ENCODE results near the gene SYTL1. TPM values are rescaled to one million over a fixed set of nuclear protein-coding genes. Genes with fewer than 3 reads are reported as not detected.

The SYTL1 gene
- total RNA-seq, 1 donor, result under 0.01 TPM

DNA sequence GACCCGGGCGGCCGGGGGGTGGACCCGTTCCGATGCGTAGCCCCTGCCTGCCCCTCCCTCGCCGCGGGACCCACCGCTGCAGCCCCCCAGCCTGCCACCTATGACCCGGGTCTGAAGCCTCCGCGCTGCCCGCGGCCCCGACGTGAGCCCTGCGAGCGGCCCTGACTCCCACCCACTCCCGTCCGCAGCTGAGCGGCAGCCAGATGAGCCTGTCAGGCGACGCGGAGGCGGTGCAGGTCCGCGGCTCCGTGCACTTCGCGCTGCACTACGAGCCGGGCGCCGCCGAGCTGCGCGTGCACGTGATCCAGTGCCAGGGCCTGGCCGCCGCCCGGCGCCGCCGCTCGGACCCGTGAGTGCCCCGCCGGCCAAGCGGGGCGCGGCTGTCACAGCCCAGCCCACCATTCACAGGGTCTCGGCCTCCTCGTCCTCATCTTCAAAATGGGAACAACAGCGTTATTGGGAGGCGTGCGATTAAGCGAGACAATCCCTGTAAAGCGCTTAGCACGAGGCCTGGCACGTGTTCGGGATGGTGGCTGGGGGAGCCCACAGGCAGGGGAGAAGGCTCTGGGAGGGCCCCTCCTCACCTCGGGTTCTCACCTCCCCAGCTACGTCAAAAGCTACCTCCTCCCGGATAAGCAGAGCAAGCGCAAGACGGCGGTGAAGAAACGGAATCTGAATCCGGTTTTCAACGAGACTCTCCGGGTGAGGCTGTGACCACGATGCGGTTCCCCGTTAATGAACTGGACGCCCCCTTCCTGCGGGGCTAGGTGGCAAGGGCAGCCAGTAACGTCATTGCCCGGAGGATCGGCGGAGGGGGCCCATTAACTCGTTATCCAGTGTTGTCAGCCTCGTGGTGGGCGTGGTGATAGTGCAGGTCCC lies 8.2 kb downstream of the SYTL1 start:
- H3K4me3 ChIP-seq (ENCODE audit: insufficient read depth, low read length), result peak overlapping the region; percentile 65
- H3K4me1 ChIP-seq (ENCODE audit: insufficient read depth, low read length), result peaks cover 2% of the 10 kb centered on the region
- no peaks in the 10 kb centered on the region for H3K79me2 ChIP-seq (ENCODE audit: insufficient read depth, low read length)
- H3K27ac ChIP-seq (ENCODE audit: low read depth, low read length), result no peak overlapping the region
- peaks cover 2% of the 10 kb centered on the region for H3K36me3 ChIP-seq (ENCODE audit: insufficient read depth, low read length)
- TF ChIP-seq, protein P1, sequence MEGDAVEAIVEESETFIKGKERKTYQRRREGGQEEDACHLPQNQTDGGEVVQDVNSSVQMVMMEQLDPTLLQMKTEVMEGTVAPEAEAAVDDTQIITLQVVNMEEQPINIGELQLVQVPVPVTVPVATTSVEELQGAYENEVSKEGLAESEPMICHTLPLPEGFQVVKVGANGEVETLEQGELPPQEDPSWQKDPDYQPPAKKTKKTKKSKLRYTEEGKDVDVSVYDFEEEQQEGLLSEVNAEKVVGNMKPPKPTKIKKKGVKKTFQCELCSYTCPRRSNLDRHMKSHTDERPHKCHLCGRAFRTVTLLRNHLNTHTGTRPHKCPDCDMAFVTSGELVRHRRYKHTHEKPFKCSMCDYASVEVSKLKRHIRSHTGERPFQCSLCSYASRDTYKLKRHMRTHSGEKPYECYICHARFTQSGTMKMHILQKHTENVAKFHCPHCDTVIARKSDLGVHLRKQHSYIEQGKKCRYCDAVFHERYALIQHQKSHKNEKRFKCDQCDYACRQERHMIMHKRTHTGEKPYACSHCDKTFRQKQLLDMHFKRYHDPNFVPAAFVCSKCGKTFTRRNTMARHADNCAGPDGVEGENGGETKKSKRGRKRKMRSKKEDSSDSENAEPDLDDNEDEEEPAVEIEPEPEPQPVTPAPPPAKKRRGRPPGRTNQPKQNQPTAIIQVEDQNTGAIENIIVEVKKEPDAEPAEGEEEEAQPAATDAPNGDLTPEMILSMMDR (IDR thresholded peaks at IDR 0.05; ENCODE audit: extremely low read depth, low read depth, low read length), result no peak
- peak overlapping the region; percentile 67 for H3K4me2 ChIP-seq (ENCODE audit: insufficient read depth, low read length)
- H4K20me1 ChIP-seq (ENCODE audit: insufficient read depth, low read length), result no peaks in the 10 kb centered on the region
- peak; percentile 99 for DNase-seq (ENCODE audit: insufficient read length, low spot score, missing footprints)
- H3K9me3 ChIP-seq (ENCODE audit: low read depth, low read length), result no peaks in the 10 kb centered on the region
- peak overlapping the region; percentile 41 for H2AFZ ChIP-seq (ENCODE audit: low read length)
- H3K27me3 ChIP-seq (ENCODE audit: insufficient read depth, low read length), result no peaks in the 10 kb centered on the region

DNA sequence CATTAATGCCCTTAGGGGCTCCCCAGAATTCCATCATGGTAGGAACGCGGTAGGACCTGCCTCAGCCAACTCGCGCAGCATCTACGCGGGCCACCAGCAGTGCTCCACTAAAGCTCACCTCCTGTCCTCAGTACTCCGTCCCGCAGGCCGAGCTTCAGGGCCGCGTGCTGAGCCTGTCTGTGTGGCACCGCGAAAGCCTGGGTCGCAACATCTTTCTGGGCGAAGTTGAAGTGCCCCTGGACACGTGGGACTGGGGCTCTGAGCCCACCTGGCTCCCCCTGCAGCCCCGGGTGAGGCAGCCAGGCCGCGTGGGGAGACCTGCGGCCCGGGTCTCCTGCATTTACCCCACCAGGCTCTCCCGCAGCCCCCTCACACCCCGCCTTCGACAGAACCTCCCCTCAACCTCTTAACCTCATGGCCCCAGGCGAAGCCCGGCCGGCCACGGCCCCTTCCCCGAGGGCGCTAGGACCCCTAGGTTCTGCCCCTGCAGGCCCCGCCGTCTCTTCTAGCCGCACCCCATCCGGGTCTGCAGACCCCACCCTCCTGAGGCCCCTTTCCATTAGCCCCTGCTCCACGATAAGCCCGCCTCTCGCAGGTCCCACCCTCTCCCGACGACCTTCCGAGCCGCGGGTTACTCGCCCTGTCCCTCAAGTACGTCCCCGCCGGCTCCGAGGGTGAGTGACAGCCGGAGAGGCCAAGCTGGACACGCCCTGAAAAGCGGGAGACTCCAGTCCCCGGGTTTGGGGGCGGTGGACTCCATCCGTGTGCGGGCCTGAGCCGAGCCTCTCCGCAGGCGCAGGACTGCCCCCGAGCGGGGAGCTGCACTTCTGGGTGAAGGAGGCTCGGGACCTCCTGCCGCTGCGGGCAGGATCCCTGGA lies 9.1 kb downstream of the SYTL1 start:
- Histone ChIP-seq H3K27ac (ENCODE audit: low read depth, low read length) (no peak overlapping the region), H3K79me2 (ENCODE audit: insufficient read depth, low read length) (no peaks in the 10 kb centered on the region), H3K9me3 (ENCODE audit: low read depth, low read length) (no peaks in the 10 kb centered on the region), H3K4me1 (ENCODE audit: insufficient read depth, low read length) (peaks cover 2% of the 10 kb centered on the region), H2AFZ (ENCODE audit: low read length) (no peak overlapping the region), H3K4me3 (ENCODE audit: insufficient read depth, low read length) (no peak overlapping the region), H4K20me1 (ENCODE audit: insufficient read depth, low read length) (no peaks in the 10 kb centered on the region), H3K4me2 (ENCODE audit: insufficient read depth, low read length) (peak overlapping the region; percentile 9), H3K36me3 (ENCODE audit: insufficient read depth, low read length) (peaks cover 10% of the 10 kb centered on the region), H3K27me3 (ENCODE audit: insufficient read depth, low read length) (no peaks in the 10 kb centered on the region)
- peak; percentile 87 for DNase-seq (ENCODE audit: insufficient read length, low spot score, missing footprints)
- TF ChIP-seq, protein P1 (IDR thresholded peaks at IDR 0.05; ENCODE audit: extremely low read depth, low read depth, low read length), result no peak

DNA sequence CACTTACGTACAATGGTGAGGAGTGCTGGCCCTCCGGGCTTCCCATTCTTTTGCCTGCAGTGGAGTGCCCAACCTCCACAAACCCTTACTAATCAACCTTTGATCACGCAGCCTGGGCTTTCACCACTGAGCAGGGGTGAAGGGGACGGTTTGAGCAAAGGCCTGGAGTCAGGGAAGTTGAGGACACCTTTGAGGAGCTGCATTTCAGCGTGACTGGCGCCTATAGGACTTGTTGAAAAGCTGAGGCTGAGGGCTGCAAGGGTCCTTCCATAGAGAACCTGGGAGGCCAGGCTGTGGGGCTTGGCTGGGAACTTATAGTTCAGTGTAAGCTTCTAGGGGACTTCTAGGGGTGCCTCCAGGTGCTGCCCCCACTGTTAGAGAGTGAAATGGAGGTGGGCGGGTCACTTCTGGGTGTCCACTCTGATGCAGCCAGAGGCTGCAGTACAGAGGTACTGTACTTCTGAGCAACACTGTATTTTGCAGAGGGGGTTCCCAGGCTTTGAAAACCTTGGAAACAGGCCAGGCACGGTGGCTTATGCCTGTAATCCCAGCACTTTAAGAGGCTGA lies 9.8 kb downstream of the SYTL1 start:
- no peaks in the 10 kb centered on the region for H3K79me2 ChIP-seq (ENCODE audit: insufficient read depth, low read length)
- DNase-seq (ENCODE audit: insufficient read length, low spot score, missing footprints), result peak; percentile 85
- no peak overlapping the region for H3K4me3 ChIP-seq (ENCODE audit: insufficient read depth, low read length)
- H3K4me1 ChIP-seq (ENCODE audit: insufficient read depth, low read length), result peaks cover 2% of the 10 kb centered on the region
- no peaks in the 10 kb centered on the region for H3K27me3 ChIP-seq (ENCODE audit: insufficient read depth, low read length)
- TF ChIP-seq, protein P1 (IDR thresholded peaks at IDR 0.05; ENCODE audit: extremely low read depth, low read depth, low read length), result no peak
- no peaks in the 10 kb centered on the region for H3K9me3 ChIP-seq (ENCODE audit: low read depth, low read length)
- peaks cover 17% of the 10 kb centered on the region for H3K36me3 ChIP-seq (ENCODE audit: insufficient read depth, low read length)
- H3K27ac ChIP-seq (ENCODE audit: low read depth, low read length), result no peak overlapping the region
- H4K20me1 ChIP-seq (ENCODE audit: insufficient read depth, low read length), result no peaks in the 10 kb centered on the region
- no peak overlapping the region for H2AFZ ChIP-seq (ENCODE audit: low read length)
- peak overlapping the region; percentile 9 for H3K4me2 ChIP-seq (ENCODE audit: insufficient read depth, low read length)

All from osteoblast (primary cell).